ENCODE results near the gene ABHD13.
"Not testable (repeated sequence)": the region's sequence is repeated elsewhere in the genome, so short reads cannot be mapped to it uniquely, and the experiment has no call there.

The ABHD13 gene

DNA sequence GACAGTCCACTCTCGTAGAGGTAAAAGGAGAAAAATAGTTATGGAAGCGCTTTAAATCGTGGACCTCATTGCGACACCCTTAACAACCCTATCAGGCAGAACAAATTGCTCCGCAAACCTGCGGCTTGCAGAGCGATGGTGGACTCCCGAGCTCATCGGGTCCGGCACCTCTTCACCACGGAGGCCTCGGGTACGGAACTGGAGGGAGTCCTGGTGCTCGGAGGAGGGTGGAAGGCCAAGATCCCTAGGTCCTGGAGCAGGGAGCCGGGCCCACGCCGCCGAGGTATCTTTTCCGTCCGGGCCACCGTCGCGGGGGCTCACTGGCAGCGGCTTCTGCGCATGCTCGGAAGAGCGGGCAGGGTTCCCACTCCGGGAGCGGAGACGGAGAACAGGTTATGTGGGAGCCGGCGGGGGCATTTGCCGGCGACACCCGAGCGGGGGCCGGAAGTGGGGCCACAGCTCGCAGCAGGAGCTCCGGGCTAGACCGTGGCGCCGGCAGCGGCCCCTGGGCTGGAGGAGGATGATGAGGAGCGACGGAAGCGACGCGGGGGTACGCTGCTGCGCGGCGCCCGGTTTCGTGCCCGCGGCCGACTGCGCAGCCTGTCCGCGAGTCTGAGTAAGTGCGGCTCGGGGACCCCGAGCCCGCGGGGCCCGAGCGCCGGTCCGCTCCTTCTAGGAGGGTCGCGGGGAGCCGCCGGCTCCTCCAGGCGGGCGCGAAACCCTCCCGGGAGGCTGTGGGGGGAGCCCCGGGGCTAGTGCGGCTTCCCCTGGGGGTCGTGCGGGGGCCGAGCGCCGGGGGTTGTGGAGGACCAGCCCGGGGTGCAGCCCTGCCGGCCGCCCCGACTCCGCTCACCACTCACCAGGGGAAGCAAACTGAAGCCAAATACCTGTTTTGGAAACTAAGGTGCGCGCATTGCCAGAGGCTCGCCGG is at the start of gene ABHD13:
Gene ABHD13 (plus strand): TSS at position 349 of the 931 bp plus-strand sequence. CDS start 10,827 bp downstream, outside the sequence.
- peak; percentile 90 for DNase-seq

DNA sequence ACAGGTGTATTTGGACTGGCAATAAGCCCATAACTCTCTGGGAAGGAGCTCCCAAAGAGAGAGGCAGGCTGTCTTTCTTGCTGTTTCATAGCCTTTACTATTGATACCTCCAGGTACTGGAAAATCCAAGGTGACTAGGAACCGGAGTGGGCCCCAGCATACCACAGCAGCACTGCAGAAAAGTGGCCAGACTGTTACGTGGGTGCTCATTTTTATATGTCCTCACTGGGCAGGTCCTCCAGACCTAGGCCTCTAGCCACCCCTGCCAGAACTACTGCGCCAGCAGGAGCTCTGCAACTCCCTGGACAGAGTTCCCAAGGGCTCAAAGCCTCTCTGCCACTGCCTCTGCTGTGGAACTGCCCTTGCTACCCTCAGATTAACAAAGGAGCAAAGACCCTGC is 49.3 kb upstream of the ABHD13 start:
- DNase-seq: no peak

DNA sequence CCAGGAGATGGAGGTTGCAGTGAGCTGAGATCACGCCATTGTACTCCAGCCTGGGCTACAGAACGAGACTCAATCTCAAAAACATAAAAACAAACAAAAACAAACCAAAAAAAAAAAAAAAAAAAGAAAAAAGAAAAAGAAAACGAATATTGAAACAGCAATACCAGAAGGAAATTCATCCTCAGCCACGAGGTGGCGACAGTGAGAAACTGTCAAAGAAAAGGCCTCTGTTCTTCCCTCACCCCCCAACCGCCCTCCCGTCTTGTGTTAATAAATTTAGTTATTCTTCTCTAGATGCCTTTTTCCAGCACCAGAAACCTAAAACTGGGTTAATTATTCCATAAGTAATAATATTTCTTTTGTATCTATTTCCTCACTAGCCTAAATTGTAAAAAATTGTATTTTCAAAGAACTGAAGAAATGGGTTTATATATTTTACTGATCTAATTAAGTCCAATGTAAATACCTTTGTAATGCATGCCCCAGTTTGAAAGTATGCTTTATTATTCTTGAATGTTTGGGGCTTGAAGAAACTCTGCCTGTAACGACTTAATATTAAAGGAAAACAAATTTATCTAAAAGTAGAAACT is 41.4 kb upstream of the ABHD13 start:
- peak; percentile 35 for DNase-seq

DNA sequence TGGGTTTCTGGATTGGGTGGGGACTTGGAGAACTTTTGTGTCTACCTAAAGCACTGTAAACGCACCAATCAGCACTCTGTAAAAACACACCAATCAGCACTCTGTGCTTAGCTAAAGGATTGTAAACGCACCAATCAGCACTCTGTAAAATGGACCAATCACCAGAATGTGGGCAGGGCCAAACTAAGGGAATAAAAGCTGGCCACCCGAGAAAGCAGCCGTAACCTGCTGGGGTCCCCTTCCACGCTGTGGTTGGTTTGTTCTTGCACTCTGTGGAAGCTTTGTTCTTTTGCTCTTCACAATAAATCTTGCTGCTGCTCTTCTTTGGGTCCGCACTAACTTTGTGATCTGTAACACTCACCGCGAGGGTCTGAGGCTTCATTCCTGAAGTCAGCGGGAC is 40.1 kb upstream of the ABHD13 start:
- no peak for DNase-seq

DNA sequence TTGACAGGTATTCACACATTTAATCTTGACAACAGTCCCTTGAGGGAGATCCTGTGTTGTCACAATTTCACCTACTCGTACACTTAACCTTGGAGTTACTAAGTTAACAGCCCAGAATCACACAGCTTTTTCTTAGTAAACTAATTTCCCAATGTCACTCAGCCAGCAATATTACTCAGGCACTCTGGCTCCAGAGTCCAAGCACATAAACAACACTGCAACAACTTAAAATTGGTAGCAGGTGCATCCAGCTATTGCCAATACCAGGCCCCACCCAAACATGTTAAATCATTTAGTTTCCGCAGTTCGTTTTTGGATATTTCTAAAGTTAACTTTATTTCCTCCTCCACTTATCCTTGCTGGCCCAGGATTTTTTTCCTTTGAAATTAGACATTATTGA is 35.5 kb upstream of the ABHD13 start:
- DNase-seq: no peak

DNA sequence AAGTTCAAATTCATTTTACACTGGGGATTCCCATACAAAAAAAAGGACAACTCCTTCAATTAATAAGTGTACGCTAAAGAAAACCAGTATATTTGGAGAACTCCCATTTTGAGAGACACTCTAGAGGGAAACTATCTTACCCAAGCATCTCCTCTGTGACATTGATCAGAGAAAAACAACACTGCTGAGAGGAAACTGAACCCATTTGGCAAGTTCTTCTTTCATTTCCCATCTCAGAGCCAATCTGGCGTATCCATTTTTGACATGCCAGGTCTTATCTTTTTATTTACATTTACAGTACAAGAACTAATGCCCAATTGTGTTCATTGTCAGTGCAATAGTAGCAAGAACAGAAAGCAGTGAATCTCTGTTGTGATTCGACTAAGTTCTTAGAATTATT is 33.0 kb upstream of the ABHD13 start:
- no peak for DNase-seq

DNA sequence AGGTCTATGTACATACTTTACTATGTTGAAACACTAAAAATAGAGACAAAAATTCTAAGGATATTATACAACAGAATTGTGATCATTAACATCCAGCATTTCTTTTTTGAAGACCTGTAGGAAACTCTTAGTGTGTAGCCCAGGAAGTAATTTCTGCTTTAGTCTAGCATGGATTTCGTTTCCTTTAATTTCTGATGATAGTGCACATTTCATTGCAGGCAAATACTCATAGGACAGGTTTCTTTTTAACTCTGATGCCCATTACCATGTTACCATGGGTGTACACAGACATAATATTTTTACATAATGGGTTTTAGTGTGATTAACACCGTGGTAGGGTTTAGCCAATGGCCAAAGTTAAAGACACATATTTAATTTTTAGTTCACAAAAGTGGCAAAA is 29.9 kb upstream of the ABHD13 start:
- no peak for DNase-seq

DNA sequence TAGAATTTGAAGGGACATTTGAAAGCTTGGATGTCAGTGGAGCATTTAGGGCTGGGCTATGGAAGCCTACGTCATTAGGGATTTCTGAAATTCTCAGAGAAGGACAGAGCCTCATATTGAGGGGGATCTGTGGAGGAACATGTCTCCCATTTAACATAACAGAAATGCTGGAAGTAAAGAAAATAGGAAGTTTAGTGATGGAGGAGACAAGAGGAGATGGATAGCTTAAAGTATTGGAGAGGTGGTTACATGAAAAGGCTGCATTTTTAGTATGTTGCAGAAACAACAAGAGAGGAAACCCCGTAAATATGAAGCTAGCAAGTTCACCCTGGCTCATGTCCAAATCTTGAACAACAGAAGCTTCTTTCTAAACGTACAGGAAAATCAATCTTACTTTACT is 27.3 kb upstream of the ABHD13 start:
- no peak for DNase-seq

DNA sequence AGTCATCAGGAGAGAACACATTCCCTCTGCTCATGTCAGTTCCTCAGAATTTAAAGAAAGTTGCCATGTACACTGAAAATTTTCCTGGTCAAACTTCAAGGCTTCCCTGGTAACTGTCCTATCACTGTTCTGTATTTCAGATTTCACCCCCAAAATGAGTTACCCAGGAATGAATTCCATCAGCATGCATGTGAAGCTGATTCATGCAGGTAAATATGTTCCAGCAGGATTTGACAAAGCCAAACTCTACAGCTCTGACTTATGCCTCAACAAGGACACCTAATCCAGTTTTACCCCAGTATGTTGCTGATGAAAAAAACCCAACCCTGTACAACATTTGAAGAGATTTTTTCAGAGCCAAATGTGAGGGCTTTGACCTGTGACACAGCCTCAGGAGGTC is 24.4 kb upstream of the ABHD13 start:
- no peak for DNase-seq

DNA sequence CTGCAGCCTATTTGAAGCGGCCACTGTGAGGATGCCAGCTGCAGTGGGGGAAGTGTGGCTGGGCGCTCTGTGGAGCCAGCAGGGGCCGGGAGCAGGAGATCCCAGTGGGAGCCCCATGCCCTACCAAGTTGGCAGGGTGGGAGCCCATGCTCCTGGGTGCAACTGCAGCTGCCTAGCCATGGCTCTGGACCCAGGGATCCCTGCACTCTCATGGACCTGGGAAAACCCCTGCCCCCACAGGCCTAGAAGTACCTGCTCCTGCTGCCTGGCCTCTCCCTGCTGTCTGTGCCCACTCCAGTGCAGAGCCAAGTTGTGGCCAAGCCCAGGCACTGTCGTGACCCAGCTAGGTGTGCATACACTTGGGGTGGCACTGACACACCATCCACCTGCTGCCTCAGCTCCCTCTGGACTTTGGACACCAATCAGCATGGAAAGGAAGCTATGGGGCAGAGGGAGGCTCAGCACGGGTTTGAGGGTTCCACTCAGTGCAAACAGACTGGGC is 23.7 kb upstream of the ABHD13 start:
- no peak for DNase-seq

DNA sequence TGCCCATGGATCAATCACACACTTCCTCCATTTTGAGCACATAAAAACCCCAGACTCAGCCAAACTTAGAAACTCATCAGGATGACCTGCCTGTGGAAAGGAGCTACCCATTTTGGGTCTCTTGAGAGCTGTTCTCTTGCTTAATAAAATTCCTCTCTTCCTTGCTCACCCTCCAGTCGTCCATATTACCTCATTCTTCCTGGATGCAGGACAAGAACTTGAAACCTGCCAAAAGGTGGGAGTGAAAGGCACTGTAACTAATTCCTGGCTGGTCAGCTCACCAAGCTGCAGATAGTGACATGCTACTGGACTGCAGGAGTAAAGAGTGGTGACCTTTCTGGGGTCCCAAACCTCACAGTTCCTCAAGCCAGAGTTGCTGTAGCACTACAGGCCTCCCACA is 23.0 kb upstream of the ABHD13 start:
- no peak for DNase-seq

DNA sequence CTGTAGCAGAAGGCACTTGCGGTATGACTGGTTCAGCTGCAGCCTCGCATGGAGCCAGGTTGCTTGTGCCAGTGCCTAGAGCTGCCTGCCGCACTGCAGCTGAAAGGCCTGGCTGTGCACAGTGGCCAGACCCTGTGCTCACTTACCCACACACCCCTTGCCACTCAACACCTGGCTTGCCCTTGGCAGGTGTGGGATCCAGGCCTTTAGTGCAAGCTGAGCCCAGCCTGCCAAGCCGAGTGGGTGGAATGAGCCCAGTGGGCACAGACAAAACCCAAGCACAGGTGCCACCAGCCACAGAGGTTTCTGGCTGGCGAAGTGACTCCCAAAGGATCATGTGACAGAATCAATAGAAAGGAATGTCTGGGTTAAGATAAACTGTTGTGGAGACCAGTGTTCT is 22.3 kb upstream of the ABHD13 start:
- no peak for DNase-seq

DNA sequence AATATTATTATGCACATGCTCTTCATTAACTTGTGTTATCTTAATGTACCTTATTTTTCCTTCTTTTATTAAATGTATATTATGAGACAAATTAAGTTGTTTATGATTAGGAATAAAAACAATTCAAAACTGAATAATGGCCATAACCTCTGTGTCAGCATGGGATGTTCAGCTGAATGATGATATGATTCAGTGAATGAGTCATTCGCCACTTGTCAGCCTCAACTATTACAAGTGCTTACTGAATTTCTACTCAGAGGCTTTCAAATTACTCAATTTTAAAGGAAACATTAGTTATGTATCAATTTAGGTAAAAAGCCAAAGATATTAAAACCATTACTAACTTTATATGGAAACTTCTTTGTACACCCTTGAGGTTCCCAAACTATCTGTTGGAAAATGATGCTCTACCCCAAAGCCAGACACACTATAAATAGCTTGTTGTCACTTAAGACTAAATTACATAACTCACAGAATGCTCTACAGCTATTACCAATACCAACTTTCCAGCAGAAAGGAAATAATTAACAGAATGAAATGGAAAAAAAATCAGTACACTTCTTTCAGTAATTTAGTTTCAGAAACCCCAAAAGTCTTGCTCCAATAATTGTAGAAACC is 17.3 kb upstream of the ABHD13 start:
- no peak for DNase-seq

DNA sequence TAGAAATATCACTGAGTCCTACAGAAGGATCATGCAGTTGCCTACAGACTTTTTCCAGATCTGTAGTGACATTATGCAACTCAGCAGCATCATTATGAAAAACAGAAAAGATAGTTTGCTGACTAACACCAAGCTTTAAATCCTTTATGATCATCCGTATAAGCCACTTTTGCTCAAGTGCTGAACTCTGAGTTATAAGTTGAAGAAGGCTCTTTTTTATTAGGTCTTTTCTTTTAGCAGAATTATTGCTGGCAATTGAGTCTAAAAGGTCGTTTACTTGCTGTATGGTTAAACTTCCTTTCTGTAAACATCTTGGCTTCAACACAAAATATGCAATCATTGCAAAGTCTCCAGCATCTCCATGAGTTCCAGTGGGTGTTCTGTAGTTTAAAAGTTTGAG is 7.6 kb upstream of the ABHD13 start:
- no peak for DNase-seq

DNA sequence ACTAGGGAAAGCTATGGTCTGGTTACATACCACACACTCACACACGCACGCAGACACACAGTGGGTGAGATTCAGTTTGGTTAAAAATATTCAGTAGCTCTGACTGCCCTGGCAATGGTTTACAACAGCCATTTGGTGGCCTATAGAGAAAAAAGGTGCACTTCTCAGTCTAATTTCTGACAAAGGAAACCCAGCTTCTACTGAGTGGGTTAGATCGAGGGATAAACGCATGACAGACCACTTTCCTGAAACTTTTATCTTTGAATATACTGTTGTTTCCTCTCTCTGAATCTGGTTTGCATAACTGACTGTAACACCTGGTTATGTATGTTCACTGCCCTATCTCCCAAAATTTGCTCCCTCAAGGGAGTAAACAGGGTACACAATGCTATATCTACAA is 5.3 kb upstream of the ABHD13 start:
- DNase-seq: no peak

DNA sequence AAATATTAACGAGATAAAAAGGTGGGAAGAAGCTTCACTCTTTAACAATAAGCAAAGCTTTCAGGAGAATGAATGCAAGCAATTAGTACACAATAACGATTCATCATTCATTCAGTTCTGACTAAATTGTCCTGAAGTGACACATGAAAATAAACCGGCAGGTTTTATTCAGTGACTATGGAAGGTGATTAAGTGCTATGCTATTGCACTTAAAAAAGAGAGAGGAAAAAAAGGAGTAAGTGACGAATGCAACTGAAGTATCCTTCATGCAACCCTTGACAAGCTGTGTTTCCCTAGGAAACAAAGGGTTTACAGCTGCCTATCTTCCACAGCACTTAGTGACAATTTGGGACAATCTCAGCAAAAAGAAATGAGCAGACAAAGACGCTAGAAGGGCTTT is 4.2 kb upstream of the ABHD13 start:
- DNase-seq: no peak

DNA sequence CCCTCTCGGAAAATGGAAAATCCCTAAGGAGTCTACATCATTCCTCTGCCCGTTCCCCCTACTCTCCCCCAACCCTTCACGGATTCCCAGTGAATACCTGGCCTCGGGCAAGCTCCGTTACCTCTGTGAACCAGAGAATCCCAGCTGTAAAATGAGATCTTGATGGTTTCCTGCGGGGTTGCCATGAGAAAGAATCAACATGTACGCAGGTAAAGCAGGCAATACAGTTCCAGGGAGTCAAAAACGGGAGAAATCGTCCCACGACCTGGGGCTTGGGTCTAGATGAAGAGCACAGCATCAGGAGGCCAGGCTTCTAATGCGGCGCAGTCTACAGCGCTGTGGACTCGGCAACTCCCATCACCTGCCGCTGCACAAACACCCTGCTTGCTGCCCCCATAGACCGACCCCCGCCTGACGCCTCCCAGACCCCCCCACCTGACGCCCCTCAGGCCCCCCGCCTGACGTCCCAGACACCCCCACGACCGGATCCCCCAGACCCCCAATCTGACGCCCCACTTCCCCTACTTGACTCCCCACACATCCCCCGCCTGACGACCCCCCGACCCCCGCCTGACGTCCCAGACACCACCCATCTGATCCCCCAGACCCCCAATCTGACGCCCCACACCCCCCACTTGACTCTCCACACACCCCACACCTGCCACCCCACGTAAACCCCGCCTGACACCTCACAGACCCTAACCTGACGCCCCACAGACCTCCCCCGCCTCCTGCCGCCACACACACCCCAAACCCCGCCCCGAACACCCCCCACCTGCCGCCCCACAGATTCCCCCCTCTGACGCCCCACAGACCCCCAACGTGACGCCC is 3.5 kb upstream of the ABHD13 start:
- DNase-seq: peak; percentile 14

DNA sequence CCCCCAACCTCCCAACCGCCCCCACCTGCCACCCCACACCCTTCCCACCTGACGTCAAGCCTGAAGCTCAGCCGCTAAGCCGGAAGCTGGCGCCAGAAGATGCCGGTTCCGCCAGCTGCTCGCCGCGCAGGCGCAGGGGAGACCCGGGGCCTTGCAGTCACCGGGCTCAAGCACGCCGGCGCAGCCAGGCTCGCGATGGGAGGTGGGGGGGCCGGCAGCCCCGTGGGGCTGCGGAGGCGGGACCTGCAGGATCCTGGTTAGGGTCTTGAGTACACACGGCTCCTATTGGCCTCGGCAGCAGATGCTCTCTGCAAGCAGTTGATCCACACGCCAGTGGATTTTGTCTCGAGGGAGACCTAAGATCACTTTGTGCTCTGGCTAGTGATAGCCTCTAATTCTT is 2.8 kb upstream of the ABHD13 start, which contains the start of gene LIG4:
Gene LIG4 (minus strand): TSS at position 101 of the 400 bp plus-strand sequence. CDS start 4,268 bp downstream, outside the sequence.
- DNase-seq: peak; percentile 86

DNA sequence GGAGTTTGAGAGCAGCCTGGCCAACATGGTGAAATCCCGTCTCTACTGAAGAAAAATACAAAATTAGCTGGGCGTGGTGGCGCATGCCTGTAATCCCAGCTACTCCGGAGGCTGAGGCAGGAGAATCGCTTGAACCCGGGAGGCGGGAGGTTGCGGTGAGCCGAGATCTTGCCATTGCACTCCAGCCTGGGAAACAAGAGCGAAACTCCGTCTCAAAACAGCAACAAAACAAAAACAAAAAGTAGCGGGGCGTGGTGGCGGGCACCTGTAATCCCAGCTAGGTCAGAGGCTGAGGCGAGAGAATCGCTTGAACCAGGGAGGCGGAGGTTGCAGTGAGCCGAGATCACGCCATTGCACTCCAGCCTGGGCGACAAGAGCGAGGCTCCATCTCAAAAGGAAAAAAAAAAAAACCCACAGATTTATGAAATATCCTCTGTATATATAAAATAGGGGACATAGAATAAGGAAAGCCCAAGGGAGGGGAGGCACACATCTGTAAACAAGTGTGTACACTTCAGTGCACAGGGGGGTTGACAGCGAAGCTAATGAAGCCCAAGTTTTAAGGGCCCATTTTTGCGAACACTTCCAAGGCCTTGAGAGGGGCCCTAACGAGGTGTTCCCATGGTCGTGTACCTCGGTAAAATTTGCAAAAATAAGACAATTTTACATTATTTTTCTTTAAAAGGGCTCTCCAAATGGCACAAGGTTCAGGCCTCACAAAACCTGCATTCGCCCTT is 717 bp upstream of the ABHD13 start:
- not testable (repeated sequence) for DNase-seq

DNA sequence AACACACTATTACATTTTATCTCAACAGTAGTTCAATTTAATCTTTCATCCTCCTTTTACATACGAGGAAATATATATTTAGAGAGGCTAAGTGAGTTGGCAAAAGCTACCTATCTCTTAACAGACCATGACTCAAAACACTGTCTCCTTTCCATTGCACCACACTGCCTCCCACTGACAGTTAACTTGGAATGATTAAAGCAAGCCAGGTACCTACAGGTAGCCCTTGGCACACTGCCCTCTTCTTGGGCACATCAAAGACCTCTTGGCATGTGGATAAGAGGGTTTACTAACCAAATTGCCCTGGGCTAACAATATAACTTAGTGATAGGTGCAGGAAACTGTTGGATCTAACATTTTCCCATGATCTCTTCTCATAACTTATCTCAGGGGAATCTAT is 1.8 kb downstream of the ABHD13 start:
- DNase-seq: no peak

DNA sequence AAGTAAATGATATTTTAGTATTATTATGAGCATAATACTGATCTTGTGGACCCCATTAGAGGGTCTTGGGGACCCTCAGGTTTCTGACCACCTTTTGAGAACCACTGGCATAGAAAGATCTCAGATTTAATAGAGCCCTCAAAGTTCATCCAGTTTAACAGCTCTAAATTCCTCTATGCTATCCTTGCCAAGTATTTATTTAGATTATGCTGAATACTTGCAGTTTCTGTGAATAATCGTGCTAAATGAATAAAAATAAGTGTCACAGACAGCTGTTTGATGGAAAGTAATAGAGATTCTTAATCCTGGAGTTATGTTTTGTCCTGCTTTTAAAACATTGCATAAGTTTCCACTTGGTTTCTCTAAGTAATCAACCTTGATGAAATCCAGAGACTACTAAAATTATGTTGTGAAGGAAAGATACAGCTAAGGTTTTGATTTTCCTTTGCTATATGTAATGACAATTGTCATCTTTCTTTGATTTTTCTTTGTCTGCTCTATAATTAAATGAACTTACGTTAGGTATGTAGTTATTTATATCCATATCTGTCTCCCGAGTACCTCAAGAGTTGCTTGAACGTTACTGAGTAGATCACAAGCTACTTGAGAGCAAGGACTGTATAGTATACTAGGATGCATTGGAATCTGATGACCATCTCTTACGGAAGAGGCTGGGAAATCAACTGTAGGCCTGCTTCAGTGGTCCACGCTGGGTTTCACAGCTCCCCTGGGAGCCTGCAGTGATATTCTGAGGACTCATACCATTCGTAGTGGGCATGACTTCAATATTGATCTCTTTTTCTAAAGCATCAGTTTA is 5.7 kb downstream of the ABHD13 start:
- no peak for DNase-seq

Measured in NCI-H1694 (cell line).